CD4-positive, alpha-beta T cell treated with Interferon gamma for 1 hour (primary cell): ENCODE data around the gene EDC3.

Experiments used
- DNase-seq: peaks from one replicate; pipeline ENCODE4 v3.0.0-alpha.2; 2020

The EDC3 gene

DNA sequence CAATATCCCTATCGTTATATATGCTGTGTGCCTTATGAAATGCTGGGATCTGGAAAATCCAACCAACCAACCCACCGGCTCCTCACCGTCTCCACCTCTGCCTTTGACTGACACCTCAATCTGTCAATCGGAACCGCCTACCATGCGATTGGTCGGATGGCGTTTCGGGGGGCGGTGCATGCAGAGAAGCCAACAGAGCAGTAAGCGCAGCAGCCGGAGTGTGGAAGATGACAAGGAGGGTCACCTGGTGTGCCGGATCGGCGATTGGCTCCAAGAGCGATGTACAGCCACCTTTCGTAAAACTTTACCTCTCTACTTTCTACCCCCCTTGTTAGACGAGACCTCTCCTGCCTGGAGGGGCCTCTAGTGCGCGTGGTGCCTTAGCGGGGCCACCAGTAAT is 73.9 kb downstream of the EDC3 start:
- no peak for DNase-seq

DNA sequence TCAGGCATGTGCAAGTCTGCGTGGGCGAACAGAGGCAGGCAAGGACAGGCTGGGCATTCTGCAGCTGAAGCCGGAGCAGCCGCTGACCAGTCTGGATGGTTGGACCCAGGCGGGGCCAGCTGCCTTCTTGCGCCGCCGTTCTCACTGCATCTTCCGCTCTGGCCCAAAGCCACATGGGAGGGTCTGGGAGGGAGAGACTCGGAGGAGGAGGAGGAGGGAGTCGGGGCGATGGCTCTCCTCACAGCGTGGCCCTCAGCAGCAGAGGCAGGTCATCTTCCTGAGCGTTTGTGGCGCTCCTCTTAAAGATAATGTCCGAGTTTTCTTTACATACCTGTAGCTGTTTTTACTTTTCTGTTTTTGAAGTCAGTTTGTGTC is 74.3 kb downstream of the EDC3 start:
- no peak for DNase-seq

DNA sequence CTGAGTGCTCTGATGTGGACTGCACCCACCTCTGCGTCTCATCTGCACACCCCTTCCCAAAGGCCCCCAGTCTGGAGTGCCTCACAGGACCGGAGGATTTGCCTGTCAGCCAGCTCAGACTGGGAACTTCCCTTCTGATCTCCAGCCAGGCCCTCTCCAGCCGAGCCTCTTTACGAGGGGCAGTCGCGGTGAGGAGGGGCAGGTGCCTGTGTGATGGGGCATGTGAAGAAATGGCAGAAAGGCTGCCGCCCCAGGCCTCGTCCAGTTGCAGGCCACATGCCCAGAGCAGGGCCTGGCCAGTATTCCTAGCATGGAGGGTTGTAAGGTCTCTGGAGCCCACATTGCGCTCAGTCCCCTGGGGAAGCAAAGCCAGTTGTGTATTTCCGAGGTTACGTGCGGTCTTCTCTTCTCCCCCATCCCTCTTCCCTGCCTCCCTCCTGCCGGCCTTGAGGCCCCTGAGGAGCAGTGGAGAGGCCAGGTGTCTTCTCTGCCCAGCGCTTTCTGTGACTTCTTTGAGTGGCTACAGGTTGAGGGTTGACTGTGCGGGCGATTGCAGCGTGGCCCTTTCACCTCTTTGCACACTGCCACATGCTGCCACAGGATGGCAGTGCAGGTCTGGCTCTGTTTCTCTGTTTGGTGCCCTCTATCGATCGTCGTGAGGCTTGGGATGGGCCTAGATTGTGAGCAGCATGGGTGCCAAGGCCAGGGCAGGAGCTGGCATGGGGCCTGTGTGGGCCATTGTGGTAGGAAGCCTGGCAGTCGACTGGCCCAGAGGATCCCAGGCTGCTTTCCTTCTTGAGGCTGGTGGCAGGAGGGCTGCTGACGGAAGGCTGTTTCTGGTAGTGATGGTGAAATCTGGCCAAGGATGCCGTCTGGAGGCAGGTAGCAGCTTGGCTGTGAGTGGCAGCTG is 74.9 kb downstream of the EDC3 start:
- peak; percentile 73 for DNase-seq

DNA sequence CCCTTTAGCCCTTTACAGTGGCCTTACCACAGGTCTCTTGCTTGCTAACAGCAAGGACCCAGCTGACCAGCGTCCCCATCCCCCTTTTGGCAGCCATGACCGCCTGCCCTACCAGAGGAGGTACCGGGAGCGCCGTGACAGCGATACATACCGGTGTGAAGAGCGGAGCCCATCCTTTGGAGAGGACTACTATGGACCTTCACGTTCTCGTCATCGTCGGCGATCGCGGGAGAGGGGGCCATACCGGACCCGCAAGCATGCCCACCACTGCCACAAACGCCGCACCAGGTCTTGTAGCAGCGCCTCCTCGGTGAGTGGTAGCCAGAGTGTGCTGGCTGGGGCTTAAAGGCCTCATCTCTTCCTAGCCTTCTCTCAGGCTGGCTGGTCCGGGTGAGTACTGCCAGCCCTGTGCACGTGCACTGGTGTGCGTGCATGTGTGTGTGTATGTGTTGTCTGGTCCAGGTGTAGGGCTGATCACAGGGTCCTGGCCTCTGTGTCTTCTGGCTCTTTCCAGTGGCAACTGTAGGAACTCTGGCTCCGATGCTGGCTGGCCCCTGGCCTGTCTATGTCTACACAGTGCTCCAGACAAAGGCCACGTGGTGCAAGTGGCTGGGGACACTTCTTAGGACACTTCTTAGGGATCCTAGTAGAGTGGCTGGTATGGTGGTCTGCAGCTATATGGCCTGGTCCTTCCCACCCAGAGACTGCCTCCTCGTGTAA is 75.7 kb downstream of the EDC3 start:
- DNase-seq, result no peak

DNA sequence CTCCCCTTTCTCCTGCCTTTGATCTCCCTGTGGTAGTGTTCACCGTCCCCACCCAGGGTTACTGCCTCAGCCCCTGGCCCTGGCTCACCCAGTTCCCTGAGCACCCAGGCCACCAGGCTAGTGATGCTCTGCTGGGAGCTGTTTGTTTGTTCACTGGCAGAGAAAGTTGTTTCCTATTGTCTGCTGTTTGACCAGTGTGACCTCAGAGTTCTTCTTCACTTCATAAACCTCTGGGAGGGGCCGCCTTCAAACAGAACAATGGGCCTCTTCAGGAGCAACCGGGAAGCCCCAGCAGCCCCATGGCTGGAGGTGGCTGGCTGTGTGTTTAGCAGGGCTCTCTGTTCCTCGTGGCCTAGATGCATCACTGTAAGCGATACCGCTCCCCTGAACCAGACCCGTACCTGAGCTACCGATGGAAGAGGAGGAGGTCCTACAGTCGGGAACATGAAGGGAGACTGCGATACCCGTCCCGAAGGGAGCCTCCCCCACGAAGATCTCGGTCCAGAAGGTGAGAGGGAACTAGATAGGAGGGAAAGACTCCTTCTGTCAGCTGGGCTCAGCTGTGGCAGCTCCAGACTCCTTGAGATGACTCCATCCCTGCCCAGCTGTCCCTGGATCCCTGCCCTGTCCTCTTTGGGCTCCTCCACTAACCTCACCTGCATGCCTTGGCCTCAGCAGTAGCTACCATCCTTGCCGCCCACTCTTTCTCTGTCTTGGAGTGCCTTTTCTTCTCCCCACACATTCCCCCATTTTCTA is 76.8 kb downstream of the EDC3 start:
- DNase-seq, result no peak

DNA sequence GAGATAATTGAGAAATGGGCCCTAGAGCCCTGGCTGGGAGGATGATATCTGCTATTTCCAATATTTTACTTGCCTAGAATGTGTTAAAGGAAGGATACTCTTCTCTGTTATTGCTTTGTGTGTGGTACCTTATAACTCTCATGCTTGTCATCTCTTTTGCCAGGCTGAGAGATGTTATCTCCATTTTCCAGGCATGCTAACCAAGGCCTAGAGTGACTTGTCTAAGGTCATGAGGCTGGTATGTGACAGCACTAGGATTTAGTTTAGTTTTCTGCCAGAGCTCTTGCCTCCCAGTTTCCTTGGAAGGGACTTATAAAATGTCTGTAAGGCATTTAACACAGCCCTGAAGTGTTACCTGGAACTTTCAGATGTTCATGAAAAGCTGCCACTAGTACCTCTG is 78.8 kb downstream of the EDC3 start:
- no peak for DNase-seq

DNA sequence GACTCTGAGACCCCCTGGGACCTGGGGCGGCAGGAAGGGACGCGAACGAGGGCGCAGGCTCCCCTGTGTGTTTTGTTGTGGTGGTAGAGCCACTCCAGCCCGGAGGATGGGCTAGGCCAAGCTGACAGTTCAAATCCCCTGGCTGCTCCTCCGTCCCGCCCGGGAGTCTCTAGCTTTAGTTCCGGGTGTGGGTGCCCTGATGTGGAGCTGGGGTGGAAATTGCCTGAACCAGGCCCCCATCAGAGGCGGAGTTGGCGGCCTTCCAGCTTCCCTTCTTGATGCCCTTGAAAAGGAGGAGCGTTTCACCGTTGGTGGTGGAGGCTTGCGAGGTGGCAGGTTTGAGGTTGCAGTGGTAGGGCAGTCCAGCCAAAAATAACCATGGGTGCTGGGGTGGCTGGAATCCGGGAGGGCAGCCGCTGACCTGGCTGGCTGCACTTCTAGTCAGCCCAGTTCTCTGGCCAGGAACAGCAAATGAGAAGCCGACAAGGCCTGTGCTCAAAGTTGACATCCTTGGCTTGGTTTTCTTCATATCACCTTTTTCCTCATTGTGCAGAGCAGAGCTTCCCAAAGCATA is 79.4 kb downstream of the EDC3 start:
- peak; percentile 70 for DNase-seq

DNA sequence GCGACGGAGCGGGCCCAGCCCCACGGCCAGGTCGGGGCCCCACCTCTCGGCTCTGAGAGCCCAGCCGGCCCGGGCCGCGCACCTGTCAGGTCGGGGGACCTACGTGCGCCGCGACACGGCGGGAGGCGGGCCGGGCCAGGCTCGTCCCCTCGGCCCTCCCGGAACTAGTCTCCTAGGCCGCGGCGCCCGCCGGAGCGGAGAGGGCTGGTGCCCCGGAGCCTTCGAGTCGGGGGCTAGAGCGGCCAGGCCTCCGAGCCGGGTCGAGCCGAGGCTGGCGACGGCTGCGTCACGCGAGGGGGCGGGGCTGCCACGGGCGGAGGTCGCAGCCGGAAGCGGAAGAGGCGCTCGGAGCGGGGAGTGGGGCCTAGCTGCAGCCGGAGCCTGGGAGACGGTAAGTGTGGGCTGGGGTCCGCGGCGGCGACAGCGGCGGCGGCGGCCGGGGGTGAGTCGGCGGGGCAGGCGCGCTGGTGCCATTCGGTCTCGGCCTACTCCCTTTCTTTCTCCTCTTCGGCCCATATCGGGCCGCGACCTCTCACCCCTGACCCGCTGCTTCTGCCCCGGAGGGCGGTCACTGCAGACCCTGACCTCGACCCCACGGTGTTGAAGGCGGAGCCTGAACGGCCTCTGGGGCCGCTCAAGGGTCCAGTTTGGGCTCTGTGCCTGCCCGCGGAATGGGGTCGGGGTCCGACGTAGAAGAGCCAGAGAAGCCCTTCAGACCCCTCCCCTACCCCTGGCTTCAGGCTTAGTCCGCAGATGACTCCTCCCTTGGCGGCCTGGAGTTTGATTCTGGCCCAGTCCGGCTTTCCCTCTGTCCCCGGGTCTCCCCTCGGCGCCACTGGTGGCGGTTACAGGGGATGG is 80.1 kb downstream of the EDC3 start, which contains the start of gene CLK3:
CLK3 (plus strand) TSS at position 329 of the 858 bp plus-strand sequence. CDS start 3,361 bp downstream, outside the sequence.
- DNase-seq, result peak; percentile 97

DNA sequence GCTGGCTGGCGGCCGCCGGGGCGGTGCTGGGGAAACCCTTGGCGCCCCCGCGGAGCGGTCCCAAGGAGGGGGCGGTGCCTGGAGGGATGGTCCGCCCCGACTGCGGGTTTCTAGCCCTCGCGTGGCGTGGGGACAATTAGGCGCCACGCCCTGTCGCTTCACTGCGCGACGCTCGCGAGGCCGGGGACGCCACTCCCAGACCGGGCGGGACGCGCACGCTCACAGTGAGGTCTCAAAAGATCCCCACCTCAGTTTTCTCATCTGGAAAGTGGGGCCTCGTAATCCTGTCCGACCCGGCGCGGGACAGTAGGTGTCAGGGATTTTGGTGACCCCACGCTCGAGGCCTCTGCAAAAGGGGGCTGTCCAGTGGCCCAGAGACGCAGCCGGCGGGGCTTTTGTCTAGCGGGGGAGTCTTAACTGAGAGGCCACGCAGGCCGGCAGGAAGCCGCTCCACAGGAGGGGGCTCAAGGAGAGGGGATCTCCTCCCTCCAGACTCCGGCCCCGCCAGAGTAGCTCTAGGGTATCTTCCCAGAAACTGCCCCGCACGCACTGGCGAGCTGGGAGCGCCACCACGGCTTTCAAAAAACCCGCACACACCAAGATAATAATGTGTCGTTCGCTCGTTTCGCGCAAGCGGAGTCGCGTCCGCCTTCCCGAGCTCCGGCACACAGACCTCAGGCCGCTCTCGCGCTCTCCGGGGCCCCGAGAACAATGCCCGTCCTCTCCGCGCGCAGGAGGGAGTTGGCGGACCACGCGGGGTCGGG is 80.9 kb downstream of the EDC3 start:
- peak; percentile 94 for DNase-seq

DNA sequence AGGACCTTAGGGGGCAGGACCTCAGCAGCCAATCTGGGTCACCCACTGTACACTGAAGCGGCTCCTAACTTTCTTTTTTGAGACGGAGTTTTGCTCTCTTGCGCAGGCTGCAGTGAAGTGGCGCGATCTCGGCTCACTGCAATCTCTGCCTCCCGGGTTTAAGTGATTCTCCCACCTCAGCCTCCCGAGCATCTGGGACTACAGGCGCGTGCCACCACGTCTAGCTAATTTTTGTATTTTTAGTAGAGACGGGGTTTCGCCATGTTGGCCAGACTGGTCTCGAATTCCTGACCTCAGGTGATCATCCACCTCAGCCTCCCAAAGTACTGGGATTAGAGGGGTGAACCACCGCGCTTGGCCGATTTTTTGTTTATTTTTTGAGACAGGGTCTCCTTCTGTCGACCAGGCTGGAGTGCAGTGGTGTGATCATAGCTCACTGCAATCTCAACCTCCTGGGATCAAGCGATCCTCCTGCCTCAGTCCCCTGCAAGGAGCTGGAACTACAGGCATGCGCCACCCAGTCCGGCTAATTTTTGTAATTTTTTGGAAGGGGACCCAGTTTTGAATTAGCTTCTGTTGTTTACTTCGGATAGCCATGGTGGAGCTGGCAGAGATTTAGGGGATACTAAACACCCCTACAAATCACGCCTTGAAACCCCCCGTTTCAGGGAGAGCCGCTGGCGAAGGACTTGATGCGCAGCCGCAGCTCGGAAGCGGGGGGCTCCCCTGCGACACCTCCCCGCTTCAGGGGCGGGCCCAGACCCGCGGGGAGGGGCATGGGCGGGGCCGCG is 81.7 kb downstream of the EDC3 start:
- no peak for DNase-seq

DNA sequence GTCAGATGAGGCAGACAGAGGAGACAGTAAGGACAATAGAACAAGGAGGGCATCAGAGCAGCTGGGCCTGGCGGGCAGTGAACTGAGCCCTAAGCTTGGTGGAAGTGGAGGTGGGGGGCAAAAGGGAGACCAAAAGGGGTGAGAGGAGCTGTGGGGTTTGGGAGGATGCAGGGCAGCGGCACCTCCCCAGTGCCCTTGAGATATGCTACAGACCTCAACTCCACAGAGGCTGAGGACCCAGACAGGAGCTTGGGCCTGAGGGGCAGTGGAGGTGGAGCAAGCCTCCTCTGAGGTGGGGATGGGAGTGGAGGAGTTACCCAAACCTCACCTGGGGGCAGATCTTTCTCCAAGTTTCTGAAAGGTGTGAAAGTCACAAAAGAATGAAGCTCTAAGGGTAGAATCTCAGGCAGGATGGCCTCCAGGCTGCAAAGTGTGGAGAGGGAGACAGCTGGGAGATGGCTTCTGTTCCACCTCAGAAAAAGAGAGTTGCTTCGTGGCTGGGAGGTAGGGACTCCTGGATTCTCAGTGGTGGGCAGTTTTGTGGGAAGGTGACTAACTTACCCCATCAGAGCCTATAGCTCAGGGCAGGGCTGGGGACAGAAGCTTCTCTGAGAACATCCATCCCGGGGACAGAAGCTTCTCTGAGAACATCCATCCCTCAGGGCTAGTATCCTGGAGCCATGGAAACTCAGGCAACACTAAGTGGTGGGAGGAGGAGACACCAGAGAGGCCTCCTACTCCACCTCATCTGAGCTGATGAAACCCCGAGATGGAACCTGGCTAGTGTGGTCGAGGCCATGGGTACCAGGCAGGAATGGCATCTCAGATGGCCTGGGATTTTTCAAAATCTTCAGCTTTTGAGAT is 82.5 kb downstream of the EDC3 start:
- no peak for DNase-seq

DNA sequence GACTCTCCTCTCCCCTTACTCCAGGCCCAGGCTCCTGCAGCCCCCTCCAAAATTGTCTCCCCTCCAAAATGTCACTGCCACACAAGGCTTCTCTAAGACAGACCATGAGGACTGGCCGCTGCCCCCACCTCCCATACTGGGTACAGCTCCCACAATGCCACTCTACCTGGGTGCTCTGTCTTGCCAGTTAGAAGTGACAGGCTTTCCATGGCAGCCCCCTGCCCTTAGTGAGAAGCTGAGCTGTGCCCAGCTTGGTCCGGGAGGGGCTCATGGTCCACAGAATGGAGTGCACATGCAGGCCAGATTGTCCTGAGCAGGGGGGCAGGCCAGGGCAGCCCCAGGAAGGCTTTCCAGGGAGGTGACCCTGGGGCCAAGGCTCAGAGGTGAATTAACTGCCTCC is 83.1 kb downstream of the EDC3 start:
- no peak for DNase-seq

DNA sequence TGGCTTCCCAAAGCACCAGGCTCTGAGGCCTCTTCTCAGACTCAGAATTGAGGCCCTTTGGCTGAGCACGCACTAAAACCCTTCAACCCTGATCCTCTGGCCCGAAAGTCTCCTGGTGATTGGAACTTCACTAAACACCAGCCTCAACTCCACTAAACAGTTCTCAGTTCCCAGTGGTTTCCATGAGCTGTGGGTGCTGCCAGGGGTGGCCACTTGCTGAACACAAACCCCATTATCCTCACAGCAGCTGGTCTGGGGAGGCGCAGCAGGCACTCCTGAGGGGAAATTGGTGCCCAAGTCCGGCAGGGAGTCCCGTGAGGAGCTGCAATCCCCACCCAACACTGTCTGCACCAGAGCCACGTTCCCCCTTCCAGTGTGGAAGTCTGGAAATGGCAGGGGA is 84.0 kb downstream of the EDC3 start:
- no peak for DNase-seq

DNA sequence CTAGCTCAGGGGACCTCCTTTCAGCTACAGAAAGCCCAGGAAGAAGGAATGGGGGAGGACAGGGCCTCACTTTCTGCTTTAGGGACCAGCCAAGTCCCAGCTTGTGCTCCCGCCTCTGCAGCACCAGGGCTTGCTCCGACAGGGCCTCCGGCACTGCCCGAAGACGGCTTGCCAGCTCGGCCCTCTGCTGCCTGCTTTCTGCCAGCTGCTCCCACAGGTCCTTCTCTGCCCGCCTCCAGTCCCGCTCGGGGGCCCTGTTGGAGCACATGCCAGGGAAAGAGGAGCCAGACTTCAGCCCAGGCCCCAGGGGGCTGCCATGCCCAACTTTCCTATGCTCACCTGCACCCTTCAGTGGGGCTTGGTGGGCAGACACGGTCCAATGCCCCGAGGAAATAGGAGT is 84.5 kb downstream of the EDC3 start:
- DNase-seq, result no peak

DNA sequence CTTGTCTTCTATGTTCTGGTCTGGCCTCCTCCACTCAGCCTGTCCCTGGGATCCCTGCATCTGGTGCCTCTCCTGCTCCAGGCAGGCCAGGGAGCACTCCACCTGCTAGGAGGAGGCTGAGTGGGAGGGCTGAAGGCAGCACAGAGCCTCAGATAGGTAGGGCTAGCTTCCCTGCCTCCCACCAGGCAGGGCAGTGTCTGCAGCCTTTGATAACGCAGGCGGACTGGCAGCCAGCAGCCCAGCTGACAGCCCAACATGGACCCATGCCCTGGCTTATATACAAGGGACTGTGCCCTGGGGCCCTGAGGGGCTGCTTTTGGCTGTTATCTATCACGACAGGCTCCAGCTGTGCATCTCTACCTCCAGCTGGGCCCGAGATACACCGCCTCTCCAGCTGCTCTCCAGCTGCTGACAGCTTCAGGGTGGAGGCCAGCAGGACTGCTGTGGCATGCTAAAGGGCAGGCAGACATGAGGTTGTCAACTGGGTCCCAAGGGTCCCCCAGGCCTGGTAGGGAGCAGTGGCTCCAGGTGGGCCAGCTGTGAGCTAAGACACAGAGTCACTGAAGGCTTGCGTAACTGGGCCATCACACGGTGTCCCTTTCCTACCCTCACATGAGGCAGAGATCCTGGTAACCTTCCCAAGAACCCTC is 85.4 kb downstream of the EDC3 start:
- no peak for DNase-seq

DNA sequence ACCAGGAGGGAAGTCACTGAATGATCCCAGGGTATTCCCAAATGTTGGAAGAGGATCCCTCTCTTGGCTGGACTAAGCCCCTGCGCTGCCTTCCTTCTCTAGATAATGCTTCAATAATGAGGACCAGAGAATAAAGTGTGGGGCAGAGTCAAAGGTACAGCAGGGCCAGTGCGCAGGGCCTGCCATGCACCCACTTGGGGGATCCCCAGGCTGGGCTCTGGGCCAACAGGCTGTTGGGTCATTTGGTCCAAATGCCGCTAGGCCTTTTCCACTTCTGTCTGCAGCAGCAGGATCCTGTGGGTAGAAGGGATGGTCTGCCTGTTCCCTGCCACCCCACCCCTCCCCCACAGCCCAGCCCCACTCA is 85.9 kb downstream of the EDC3 start:
- no peak for DNase-seq

DNA sequence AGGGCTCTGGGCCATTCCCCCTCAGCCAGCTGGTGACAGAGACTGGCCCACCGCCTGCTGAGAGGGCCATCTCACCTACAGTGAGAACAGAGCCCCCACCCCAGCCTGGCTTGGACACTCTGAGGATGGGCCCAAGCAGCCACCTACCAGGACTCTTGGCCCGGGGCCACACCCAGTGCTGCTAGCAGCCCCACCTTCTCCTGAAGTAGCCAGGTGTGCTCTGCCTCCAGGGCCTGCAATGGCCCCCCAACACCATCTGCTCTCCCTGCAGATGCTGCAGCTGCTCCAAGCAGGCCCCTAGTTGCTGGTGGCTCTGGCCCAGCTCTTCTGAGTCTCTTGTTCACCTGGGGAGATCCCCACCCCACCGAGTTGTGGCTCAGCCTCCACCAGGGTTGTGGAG is 87.0 kb downstream of the EDC3 start:
- no peak for DNase-seq

DNA sequence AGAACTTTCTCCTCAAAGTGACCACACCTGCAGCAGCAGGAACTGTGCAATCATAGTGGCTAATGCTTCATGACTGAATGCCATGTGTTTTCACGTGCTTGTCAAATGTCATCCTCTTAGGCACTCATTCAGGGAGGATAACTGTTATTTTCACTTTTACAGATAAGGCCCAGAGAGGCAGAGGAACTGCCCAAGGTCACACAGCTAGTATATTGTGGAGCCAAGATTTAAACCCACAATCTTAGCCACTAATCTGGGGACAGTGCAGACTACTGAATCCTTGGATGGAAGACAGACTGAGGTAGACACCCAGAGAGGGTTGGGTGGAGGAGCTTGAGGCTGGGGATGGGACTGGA is 90.1 kb downstream of the EDC3 start:
- no peak for DNase-seq
